CD4-positive, alpha-beta T cell treated with Interleukin-4 for 1 hour (primary cell): Measurements from ENCODE around the gene APLF.
"Not testable (repeated sequence)": the region's sequence is repeated elsewhere in the genome, so short reads cannot be mapped to it uniquely, and the experiment has no call there.

ENCODE experiments used
- DNase-seq, 2 donors: peaks; one replicate each; pipeline ENCODE4 v3.0.0-alpha.2; 2020 to 2022

APLF gene

GRCh38 chr2:68536000-68536399, 68.6 kb downstream of the APLF start:
- DNase-seq, result no peak

- no peak for DNase-seq
Measured at GRCh38 chr2:68537011-68537410, 69.6 kb downstream of the APLF start.

GRCh38 chr2:68537809-68538208, 70.4 kb downstream of the APLF start:
- DNase-seq, result no peak

DNA sequence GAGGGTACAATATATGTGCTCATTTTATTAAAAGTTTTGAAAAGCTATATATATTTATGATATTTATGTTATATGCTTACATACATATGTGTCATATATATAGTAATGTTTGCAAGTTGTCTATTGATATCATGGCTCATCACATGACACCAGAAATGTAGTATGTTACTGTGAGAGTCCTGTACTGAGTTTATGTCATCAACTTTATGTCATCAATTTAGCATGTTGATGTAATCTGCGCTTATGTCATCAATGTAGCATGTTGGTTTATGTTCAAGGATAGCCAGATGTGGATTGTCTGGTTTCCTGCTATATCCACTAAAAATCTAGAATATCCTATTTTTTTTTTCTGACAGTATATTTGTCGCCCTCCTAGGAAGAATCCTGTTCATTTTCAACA, 77.4 kb downstream of the APLF start:
- no peak for DNase-seq

GRCh38 chr2:68548396-68548795, 81.0 kb downstream of the APLF start:
- DNase-seq, result no peak

- DNase-seq, result no peak
Measured at GRCh38 chr2:68553098-68553497, 85.7 kb downstream of the APLF start.

DNA sequence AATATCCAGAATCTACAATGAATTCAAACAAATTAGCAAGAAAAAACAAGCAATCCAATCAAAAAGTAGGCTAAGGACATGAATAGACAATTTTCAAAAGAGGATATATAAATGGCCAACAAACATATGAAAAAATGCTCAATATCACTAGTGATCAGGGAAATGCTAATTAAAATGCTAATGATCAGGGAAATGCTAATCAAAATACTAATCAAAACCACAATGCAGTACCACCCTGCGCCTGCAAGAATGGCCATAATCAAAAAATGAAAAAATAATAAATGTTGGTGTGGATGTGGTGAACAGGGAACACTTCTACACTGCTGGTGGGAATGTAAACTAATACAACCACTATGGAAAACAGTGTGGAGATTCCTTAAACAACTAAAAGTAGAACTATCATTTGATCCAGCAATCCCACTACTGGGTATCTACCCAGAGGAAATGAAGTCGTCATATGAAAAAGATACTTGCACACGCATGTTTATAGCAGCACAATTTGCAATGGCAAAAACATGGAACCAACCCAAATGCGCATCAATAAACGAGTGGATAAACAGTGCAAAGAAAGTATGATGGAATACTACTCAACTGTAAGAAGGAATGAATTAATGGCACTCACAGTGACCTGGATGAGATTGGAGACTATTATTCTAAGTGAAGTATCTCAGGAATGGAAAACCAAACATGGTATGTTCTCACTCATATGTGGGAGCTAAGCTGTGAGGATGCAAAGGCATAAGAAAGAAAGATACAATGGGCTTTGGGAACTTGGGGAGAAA, 88.2 kb downstream of the APLF start:
- not testable (repeated sequence) for DNase-seq

GRCh38 chr2:68556381-68556780, 89.0 kb downstream of the APLF start:
- no peak for DNase-seq

DNA sequence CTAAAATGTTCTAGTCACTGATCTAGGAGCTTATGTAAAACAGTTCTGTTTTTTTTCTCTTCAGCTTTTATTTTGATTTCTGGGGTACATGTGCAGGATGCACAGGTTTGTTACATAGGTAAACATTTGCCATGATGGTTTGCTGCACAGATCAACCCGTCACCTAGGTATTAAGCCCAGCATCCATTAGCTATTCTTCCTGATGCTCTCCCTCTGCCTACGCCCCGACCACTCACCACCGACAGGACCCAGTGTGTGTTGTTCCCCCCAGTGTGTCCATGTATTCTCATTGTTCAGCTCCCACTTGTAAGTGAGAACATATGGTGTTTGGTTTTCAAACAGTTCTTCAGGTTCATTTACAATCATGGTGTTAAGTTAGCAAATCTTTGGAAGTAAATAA, 91.2 kb downstream of the APLF start:
- DNase-seq, result no peak

DNA sequence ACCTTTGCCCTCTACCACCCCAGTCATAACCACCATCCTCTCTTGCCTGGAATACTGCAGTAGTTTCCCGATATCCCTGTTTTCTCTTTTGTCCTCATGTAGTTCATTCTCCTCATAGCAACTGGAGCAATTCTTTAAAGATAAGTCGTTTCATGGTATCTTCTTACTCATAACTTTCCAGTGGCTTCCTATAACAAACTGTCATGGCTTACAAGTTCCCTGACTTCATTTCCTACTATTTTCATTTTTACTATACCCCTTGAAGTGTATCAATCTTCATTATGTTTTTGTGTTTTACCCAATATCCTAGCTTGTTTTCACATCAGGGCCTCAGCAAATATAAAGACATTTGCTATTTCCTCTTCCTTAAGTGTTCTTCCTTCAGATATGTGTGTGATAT, 92.3 kb downstream of the APLF start:
- DNase-seq, result no peak

GRCh38 chr2:68560545-68560944, 93.2 kb downstream of the APLF start:
- DNase-seq, result no peak

GRCh38 chr2:68561372-68561771, 94.0 kb downstream of the APLF start:
- DNase-seq, result no peak

GRCh38 chr2:68562934-68563333, 95.5 kb downstream of the APLF start:
- no peak for DNase-seq

- DNase-seq, result no peak
Measured at GRCh38 chr2:68564426-68564825, 97.0 kb downstream of the APLF start.

- no peak for DNase-seq
Measured at GRCh38 chr2:68565273-68565672, 97.9 kb downstream of the APLF start.

GRCh38 chr2:68565858-68566257, 98.5 kb downstream of the APLF start:
- DNase-seq, result no peak

GRCh38 chr2:68566362-68566761, 99.0 kb downstream of the APLF start:
- DNase-seq, result no peak

DNA sequence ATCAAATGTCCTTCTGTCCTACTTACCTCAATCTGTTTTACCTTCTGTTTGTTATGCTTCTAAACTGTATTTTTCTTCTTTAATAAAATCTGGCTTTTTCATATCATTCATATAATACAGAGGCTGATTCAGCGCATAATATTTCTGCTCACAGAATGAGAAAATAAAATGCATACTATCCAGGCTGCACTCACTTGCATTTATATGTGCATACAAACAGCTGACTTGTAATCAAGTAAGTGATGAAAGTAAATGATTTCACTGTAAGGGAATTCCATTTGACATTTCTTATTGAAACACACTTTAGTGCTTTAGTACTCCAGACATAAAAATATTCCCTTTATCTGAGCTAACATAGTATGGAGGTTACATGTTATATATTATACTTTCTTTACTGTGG, 100.7 kb downstream of the APLF start:
- no peak for DNase-seq

DNA sequence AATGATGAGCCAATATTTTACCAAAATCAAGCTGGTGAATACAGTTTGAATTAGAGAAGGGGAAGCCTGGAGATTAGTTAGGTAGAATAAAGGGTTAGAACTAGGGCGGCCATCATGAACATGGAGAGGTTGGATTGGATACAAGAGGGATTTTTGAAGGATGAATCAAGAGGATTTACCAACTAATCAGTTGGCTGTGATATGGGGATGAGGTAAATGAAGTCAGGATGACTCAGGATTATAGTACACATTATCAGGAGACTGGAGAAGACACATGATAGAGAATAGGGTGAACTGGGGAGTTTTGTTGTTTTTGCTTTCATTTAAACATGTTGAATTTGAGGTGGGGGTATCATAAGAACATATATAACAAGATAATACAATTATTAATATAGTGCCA, 102.2 kb downstream of the APLF start:
- no peak for DNase-seq

DNA sequence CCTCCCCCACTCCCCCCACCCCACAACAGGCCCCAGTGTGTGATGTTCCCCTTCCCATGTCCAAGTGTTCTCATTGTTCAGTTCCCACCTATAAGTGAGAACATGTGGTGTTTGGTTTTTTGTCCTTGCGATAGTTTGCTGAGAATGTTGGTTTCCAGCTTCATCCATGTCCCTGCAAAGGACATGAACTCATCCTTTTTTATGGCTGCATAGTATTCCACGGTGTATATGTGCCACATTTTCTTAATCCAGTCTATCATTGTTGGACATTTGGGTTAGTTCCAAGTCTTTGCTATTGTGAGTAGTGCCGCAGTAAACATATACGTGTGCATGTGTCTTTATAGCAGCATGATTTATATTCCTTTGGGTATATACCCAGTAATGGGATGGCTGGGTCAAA, 103.0 kb downstream of the APLF start:
- DNase-seq, result not testable (repeated sequence)

DNA sequence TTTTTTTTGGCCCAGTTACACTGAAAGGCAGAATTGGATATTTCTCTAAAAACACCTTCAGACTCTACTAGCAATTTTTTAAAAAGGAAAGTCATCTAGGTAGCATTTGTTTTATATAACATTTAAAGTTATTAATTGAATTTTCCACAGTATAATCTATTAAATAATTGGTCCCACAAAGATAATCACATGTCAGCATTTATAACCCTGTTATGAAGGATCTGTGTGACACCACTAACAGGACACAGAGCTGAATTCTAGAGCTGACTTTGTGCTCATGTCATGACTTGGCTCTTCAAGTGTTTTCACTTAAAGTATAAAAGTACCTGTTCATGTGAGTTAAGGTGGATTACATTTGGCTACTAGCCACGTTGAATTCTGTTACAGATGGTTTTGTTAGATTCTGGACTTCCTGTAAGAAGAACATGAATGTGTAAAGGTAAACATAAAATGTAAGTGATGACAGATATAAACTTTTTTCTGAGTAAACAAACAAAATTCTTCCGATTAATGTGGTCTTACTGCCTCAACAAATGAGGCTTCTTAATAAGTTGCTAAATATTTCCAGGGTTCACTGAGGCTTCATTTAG, 106.9 kb downstream of the APLF start:
- no peak for DNase-seq

GRCh38 chr2:68577183-68577582, 109.8 kb downstream of the APLF start:
- DNase-seq, result no peak

- DNase-seq, result no peak
Measured at GRCh38 chr2:68579689-68580088, 112.3 kb downstream of the APLF start.

GRCh38 chr2:68588589-68588988, 121.2 kb downstream of the APLF start:
- DNase-seq, result no peak

GRCh38 chr2:68589963-68590362, 122.6 kb downstream of the APLF start:
- DNase-seq, result no peak
